GM23338 (cell line): ENCODE results near the gene THSD4.

Experiments
- CREB1 ChIP-seq: fragments of 250-450 bp; sonication (Bioruptor Pico); IDR thresholded peaks from 2 replicates; pipeline ENCODE4 v1.5.0; 2020; ENCODE audit warnings: low read depth, mild to moderate bottlenecking, moderate library complexity
- ETS1 ChIP-seq: IDR thresholded peaks from 2 replicates; pipeline ENCODE4 v1.6.1; 2016; ENCODE audit warnings: antibody characterized with exemption
- EZH2 ChIP-seq: fragments of 200-600 bp; sonication (generic); IDR thresholded peaks from one replicate; pipeline ENCODE4 v1.8.0; 2017; ENCODE audit warnings: antibody characterized with exemption, mild to moderate bottlenecking, low read depth; ENCODE audit not compliant: unreplicated experiment
- EZH2phosphoT487 ChIP-seq: fragments of 200-600 bp; sonication (generic); IDR thresholded peaks from one replicate; pipeline ENCODE4 v1.8.1; 2018; ENCODE audit warnings: antibody characterized with exemption; ENCODE audit not compliant: unreplicated experiment
- JUNB ChIP-seq: IDR thresholded peaks from one replicate; pipeline ENCODE4 v1.6.1; 2016; ENCODE audit warnings: antibody characterized with exemption; ENCODE audit not compliant: unreplicated experiment
- POLR2AphosphoS5 ChIP-seq: IDR thresholded peaks from 2 replicates; pipeline ENCODE4 v1.6.1; 2016; ENCODE audit warnings: antibody characterized with exemption, low read depth
- STAT1 ChIP-seq: IDR thresholded peaks from one replicate; pipeline ENCODE4 v1.6.1; 2016; ENCODE audit warnings: antibody characterized with exemption; ENCODE audit not compliant: unreplicated experiment
- ZNF114 ChIP-seq: fragments of 250-450 bp; sonication (Bioruptor Pico); IDR thresholded peaks from 2 replicates; pipeline ENCODE4 v1.5.0; 2020; ENCODE audit warnings: mild to moderate bottlenecking, moderate library complexity
- ZNF331 ChIP-seq: fragments of 250-450 bp; sonication (Bioruptor Pico); IDR thresholded peaks from 2 replicates; pipeline ENCODE4 v1.5.0; 2020; ENCODE audit warnings: low read depth, mild to moderate bottlenecking, moderate library complexity
- TF ChIP-seq, protein P1 (sequence below): IDR thresholded peaks from one replicate; pipeline ENCODE4 v1.6.1; 2018; ENCODE audit warnings: antibody characterized with exemption; ENCODE audit not compliant: unreplicated experiment
- TF ChIP-seq, protein P2 (sequence below), 2 experiments: fragments of 200-600 bp in 1 of 2; sonication (generic) in 1 of 2; conservative IDR thresholded peaks; 2 replicates each; pipeline versions ENCODE4 v1.5.1 to v1.6.1; 2016 to 2017; ENCODE audit warnings: antibody characterized with exemption in 2 of 2, low read depth in 2 of 2, mild to moderate bottlenecking in 2 of 2, moderate library complexity in 1 of 2

DNA sequence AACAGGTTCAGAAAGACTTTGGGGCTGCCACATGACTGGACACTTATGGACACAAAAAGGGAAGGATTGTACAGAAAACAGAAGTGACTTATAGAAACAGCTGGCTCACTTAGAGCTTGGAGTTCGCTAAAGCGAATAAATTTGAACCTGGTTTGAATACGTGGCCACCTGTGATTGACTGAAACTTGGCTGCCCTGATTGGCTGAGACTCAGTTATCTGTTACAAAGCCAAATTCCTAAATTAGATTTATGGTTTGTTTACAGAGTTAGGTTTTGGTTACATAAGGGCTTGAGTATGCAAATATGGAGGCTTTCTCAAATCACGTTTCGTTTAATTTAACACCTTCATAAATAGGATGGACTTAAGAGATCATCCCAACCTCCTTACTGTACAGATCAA, 270.2 kb downstream of the THSD4 start:
- TF ChIP-seq EZH2 (no peak), POLR2AphosphoS5 (no peak), EZH2phosphoT487 (no peak), CREB1 (CRISPR knock-in tag) (no peak), STAT1 (no peak), ETS1 (no peak), ZNF331 (CRISPR knock-in tag) (no peak), JUNB (no peak), ZNF114 (CRISPR knock-in tag) (no peak)
- TF ChIP-seq, protein P1, sequence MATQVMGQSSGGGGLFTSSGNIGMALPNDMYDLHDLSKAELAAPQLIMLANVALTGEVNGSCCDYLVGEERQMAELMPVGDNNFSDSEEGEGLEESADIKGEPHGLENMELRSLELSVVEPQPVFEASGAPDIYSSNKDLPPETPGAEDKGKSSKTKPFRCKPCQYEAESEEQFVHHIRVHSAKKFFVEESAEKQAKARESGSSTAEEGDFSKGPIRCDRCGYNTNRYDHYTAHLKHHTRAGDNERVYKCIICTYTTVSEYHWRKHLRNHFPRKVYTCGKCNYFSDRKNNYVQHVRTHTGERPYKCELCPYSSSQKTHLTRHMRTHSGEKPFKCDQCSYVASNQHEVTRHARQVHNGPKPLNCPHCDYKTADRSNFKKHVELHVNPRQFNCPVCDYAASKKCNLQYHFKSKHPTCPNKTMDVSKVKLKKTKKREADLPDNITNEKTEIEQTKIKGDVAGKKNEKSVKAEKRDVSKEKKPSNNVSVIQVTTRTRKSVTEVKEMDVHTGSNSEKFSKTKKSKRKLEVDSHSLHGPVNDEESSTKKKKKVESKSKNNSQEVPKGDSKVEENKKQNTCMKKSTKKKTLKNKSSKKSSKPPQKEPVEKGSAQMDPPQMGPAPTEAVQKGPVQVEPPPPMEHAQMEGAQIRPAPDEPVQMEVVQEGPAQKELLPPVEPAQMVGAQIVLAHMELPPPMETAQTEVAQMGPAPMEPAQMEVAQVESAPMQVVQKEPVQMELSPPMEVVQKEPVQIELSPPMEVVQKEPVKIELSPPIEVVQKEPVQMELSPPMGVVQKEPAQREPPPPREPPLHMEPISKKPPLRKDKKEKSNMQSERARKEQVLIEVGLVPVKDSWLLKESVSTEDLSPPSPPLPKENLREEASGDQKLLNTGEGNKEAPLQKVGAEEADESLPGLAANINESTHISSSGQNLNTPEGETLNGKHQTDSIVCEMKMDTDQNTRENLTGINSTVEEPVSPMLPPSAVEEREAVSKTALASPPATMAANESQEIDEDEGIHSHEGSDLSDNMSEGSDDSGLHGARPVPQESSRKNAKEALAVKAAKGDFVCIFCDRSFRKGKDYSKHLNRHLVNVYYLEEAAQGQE = no peak
- TF ChIP-seq, protein P2, sequence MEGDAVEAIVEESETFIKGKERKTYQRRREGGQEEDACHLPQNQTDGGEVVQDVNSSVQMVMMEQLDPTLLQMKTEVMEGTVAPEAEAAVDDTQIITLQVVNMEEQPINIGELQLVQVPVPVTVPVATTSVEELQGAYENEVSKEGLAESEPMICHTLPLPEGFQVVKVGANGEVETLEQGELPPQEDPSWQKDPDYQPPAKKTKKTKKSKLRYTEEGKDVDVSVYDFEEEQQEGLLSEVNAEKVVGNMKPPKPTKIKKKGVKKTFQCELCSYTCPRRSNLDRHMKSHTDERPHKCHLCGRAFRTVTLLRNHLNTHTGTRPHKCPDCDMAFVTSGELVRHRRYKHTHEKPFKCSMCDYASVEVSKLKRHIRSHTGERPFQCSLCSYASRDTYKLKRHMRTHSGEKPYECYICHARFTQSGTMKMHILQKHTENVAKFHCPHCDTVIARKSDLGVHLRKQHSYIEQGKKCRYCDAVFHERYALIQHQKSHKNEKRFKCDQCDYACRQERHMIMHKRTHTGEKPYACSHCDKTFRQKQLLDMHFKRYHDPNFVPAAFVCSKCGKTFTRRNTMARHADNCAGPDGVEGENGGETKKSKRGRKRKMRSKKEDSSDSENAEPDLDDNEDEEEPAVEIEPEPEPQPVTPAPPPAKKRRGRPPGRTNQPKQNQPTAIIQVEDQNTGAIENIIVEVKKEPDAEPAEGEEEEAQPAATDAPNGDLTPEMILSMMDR (conservative IDR thresholded peaks at IDR 0.05; ENCODE audit: low read depth in 2 of 2) = no peak
